Measurements from ENCODE around the gene ADGRG6. TPM values are rescaled to one million over a fixed set of nuclear protein-coding genes. Genes with fewer than 3 reads are reported as not detected.

The ADGRG6 gene
- total RNA-seq, 1 donor from 2014 or later, result 3.6 TPM

GRCh38 chr6:142321451-142321850 is 19.6 kb downstream of the ADGRG6 start:
- Histone ChIP-seq H3K36me3 (no peaks in the 10 kb centered on the region), H3K27me3 (ENCODE audit: low read depth) (no peaks in the 10 kb centered on the region)
- intact Hi-C loops (cut with micrococcal nuclease), result no loop called here

GRCh38 chr6:142322066-142322465 is 20.3 kb downstream of the ADGRG6 start:
- no peak for DNase-seq
- no peaks in the 10 kb centered on the region for H3K9me3 ChIP-seq (replicated peaks)
- H3K4me3 ChIP-seq, result no peak overlapping the region
- TF ChIP-seq, protein P1, sequence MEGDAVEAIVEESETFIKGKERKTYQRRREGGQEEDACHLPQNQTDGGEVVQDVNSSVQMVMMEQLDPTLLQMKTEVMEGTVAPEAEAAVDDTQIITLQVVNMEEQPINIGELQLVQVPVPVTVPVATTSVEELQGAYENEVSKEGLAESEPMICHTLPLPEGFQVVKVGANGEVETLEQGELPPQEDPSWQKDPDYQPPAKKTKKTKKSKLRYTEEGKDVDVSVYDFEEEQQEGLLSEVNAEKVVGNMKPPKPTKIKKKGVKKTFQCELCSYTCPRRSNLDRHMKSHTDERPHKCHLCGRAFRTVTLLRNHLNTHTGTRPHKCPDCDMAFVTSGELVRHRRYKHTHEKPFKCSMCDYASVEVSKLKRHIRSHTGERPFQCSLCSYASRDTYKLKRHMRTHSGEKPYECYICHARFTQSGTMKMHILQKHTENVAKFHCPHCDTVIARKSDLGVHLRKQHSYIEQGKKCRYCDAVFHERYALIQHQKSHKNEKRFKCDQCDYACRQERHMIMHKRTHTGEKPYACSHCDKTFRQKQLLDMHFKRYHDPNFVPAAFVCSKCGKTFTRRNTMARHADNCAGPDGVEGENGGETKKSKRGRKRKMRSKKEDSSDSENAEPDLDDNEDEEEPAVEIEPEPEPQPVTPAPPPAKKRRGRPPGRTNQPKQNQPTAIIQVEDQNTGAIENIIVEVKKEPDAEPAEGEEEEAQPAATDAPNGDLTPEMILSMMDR (IDR thresholded peaks at IDR 0.05; ENCODE audit: borderline replicate concordance), result no peak
- H3K4me1 ChIP-seq, result no peaks in the 10 kb centered on the region
- H3K36me3 ChIP-seq, result no peaks in the 10 kb centered on the region
- H3K27me3 ChIP-seq (ENCODE audit: low read depth), result no peaks in the 10 kb centered on the region
- intact Hi-C loops (cut with micrococcal nuclease), result no loop called here
- no peak overlapping the region for H3K27ac ChIP-seq (replicated peaks)

More at GRCh38 chr6:142321451-142321850, 19.6 kb downstream of the ADGRG6 start:
- DNase-seq, result no peak
- H3K4me1 ChIP-seq, result no peaks in the 10 kb centered on the region
- no peaks in the 10 kb centered on the region for H3K9me3 ChIP-seq (replicated peaks)
- no peak overlapping the region for H3K4me3 ChIP-seq
- TF ChIP-seq, protein P1 (IDR thresholded peaks at IDR 0.05; ENCODE audit: borderline replicate concordance), result no peak
- H3K27ac ChIP-seq (replicated peaks), result no peak overlapping the region

DNA sequence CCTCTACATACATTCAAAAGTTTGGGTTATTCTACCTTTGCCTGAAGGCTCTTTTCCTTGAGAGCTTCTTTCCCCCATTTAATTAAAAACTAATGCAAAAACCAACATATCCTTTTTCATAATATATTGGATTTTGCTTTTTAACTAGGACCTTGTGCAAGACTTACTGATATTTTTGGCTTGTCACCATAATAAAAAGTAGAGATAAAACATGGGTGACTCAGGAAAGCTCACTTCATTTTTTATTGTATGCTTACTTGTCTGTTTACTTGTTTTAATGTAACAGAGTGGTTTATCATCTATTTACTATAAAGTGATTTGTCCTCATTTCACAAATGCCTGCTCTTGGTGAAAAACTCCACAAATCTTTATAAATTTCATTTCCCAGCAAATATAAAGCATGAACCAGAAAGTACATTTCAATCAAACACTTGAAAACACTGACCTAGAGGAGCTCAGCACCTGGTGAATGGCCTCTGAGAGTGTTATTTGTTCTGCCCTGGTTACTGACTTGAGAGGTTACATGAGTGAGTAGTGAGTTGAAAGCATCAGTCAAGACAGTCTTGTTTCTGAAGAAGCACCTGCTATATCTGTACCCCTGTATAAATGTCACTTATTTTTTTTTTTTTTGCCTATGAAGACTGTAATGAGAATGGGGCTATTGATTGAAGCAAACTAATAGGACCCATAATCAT is 20.8 kb downstream of the ADGRG6 start:
- no peaks in the 10 kb centered on the region for H3K27me3 ChIP-seq (ENCODE audit: low read depth)
- no peaks in the 10 kb centered on the region for H3K9me3 ChIP-seq (replicated peaks)
- no peak for DNase-seq
- H3K27ac ChIP-seq (replicated peaks), result no peak overlapping the region
- no peaks in the 10 kb centered on the region for H3K4me1 ChIP-seq
- TF ChIP-seq, protein P1 (IDR thresholded peaks at IDR 0.05; ENCODE audit: borderline replicate concordance), result no peak
- no peak overlapping the region for H3K4me3 ChIP-seq
- H3K36me3 ChIP-seq, result no peaks in the 10 kb centered on the region
- intact Hi-C loops (cut with micrococcal nuclease), result no loop called here

DNA sequence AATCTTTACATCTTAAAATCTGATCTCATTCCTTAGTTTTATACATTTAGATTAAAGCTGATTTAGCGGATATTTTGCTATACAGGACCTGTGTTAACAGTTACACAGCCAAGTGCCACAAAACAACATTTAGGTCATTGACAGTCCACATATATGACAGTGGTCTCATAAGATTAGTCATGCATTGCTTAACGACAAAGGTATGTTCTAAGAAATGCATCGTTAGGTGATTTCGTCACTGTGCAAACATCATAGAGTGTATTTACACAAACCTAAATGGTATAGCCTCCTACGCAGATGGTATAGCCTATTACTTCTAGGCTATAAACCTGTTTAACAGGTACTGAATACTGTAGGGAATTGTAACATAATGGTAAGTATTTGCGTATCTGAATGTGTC is 21.6 kb downstream of the ADGRG6 start:
- Histone ChIP-seq H3K36me3 (no peaks in the 10 kb centered on the region), H3K4me3 (no peak overlapping the region), H3K27ac (replicated peaks) (no peak overlapping the region), H3K4me1 (no peaks in the 10 kb centered on the region), H3K9me3 (replicated peaks) (no peaks in the 10 kb centered on the region), H3K27me3 (ENCODE audit: low read depth) (no peaks in the 10 kb centered on the region)
- intact Hi-C loops (cut with micrococcal nuclease), result no loop called here
- TF ChIP-seq, protein P1 (IDR thresholded peaks at IDR 0.05; ENCODE audit: borderline replicate concordance), result no peak
- DNase-seq, result no peak

GRCh38 chr6:142324111-142324510 is 22.3 kb downstream of the ADGRG6 start:
- TF ChIP-seq, protein P1 (IDR thresholded peaks at IDR 0.05; ENCODE audit: borderline replicate concordance), result no peak
- DNase-seq, result no peak
- intact Hi-C loops (cut with micrococcal nuclease), result no loop called here

More at GRCh38 chr6:142324111-142324510, 22.3 kb downstream of the ADGRG6 start:
- H3K36me3 ChIP-seq, result no peaks in the 10 kb centered on the region
- no peak overlapping the region for H3K4me3 ChIP-seq
- H3K9me3 ChIP-seq (replicated peaks), result no peaks in the 10 kb centered on the region
- no peak overlapping the region for H3K27ac ChIP-seq (replicated peaks)
- no peaks in the 10 kb centered on the region for H3K4me1 ChIP-seq
- no peaks in the 10 kb centered on the region for H3K27me3 ChIP-seq (ENCODE audit: low read depth)

Measured in left ventricle myocardium inferior (tissue), 1 donor.